ENCODE results near the gene CD207. TPM values are rescaled to one million over a fixed set of nuclear protein-coding genes. Genes with fewer than 3 reads are reported as not detected.

The CD207 gene
- polyA plus RNA-seq, 3 donors, result 0.05 TPM; not detected in 2

GRCh38 chr2:70820499-70820898 lies 15.1 kb downstream of the CD207 start, which contains the start of gene CLEC4F:
Gene CLEC4F (minus strand): TSS chr2:70820599. CDS start chr2:70820523, 76 bp downstream.
- Histone ChIP-seq H3K4me3 (replicated peaks in 1 of 3; ENCODE audit: low read depth in 2 of 3, low read length in 3 of 3) (peak within 1 kb of the TSS in 2 of 3 experiments; percentile 8 to 36), H3K9me3 (replicated peaks in 1 of 2; ENCODE audit: control insufficient read depth in 1 of 2, insufficient read depth in 1 of 2, low read length in 2 of 2) (no peaks in the 10 kb centered on the region), H4K20me1 (ENCODE audit: insufficient read depth, low read length) (no peaks in the 10 kb centered on the region), H3K36me3 (replicated peaks in 1 of 2; ENCODE audit: control insufficient read depth in 1 of 2, insufficient read depth in 2 of 2, low read length in 2 of 2) (no peaks in the 10 kb centered on the region), H3K27me3 (ENCODE audit: control insufficient read depth in 2 of 2, insufficient read depth in 2 of 2, low read length in 2 of 2) (no peaks in the 10 kb centered on the region), H3K79me2 (ENCODE audit: insufficient read depth, low read length) (no peaks in the 10 kb centered on the region), H2AFZ (ENCODE audit: insufficient read depth, low read depth, low read length, poor library complexity, severe bottlenecking) (no peak within 1 kb of the TSS), H3K4me1 (ENCODE audit: control insufficient read depth in 1 of 2, insufficient read depth in 2 of 2, low read length in 2 of 2) (peaks cover 11 to 33% of the 10 kb centered on the region in 2 donors), H3K4me2 (replicated peaks; ENCODE audit: extremely low read depth, low read length, poor library complexity, severe bottlenecking) (peak within 1 kb of the TSS; percentile 20), H3K27ac (ENCODE audit: low read depth in 1 of 2, low read length in 2 of 2) (no peak within 1 kb of the TSS), H3K9ac (ENCODE audit: insufficient read depth, low read length, poor library complexity, severe bottlenecking) (no peak within 1 kb of the TSS)
- no peak for DNase-seq
- TF ChIP-seq CTCF (IDR thresholded peaks at IDR 0.05), result no peak
- H3K4me1 Mint-ChIP-seq, result peaks cover 12% of the 10 kb centered on the region
- intact Hi-C loops (cut with micrococcal nuclease), result no loop called here
- no peak within 1 kb of the TSS for H3K27ac Mint-ChIP-seq
- no peaks in the 10 kb centered on the region for H3K9me3 Mint-ChIP-seq
- WGBS (ENCODE audit: insufficient coverage), result 96% methylated on average over 5 of the region's 7 CpGs
- H3K36me3 Mint-ChIP-seq, result no peaks in the 10 kb centered on the region
- peak within 1 kb of the TSS in 1 of 2 donors; percentile 40 for H3K4me3 Mint-ChIP-seq
- H3K27me3 Mint-ChIP-seq (ENCODE audit: low read depth in 3 of 3), result peaks cover 8 to 16% (median 10%) of the 10 kb centered on the region in 3 donors

- Mint-ChIP-seq H3K4me1 (no peaks in the 10 kb centered on the region), H3K36me3 (no peaks in the 10 kb centered on the region), H3K9me3 (peaks cover 0 to 2% (median 0%) of the 10 kb centered on the region in 7 donors), H3K4me3 (no peak overlapping the region), H3K27me3 (ENCODE audit: low read depth in 3 of 3) (peaks cover 9 to 32% (median 18%) of the 10 kb centered on the region in 3 donors), H3K27ac (no peak overlapping the region)
- no peak for DNase-seq
- H3K36me3 ChIP-seq (replicated peaks in 1 of 2; ENCODE audit: control insufficient read depth in 1 of 2, insufficient read depth in 2 of 2, low read length in 2 of 2), result no peaks in the 10 kb centered on the region
- 93% methylated on average over 3 of the region's 3 CpGs for WGBS (ENCODE audit: insufficient coverage)
- H3K9me3 ChIP-seq (replicated peaks in 1 of 2; ENCODE audit: control insufficient read depth in 1 of 2, insufficient read depth in 1 of 2, low read length in 2 of 2), result no peaks in the 10 kb centered on the region
- H2AFZ ChIP-seq (ENCODE audit: insufficient read depth, low read depth, low read length, poor library complexity, severe bottlenecking), result no peak overlapping the region
- no peaks in the 10 kb centered on the region for H3K79me2 ChIP-seq (ENCODE audit: insufficient read depth, low read length)
- peaks cover 0 to 6% of the 10 kb centered on the region in 2 donors for H3K4me1 ChIP-seq (ENCODE audit: control insufficient read depth in 1 of 2, insufficient read depth in 2 of 2, low read length in 2 of 2)
- H3K9ac ChIP-seq (ENCODE audit: insufficient read depth, low read length, poor library complexity, severe bottlenecking), result no peak overlapping the region
- H3K4me3 ChIP-seq (replicated peaks in 1 of 3; ENCODE audit: low read depth in 2 of 3, low read length in 3 of 3), result no peak overlapping the region
- H3K4me2 ChIP-seq (replicated peaks; ENCODE audit: extremely low read depth, low read length, poor library complexity, severe bottlenecking), result no peak overlapping the region
- H3K27ac ChIP-seq (ENCODE audit: low read depth in 1 of 2, low read length in 2 of 2), result no peak overlapping the region
- H3K27me3 ChIP-seq (ENCODE audit: control insufficient read depth in 2 of 2, insufficient read depth in 2 of 2, low read length in 2 of 2), result no peaks in the 10 kb centered on the region
- no peak for TF ChIP-seq CTCF (IDR thresholded peaks at IDR 0.05)
- intact Hi-C loops (cut with micrococcal nuclease), result no loop called here
- no peaks in the 10 kb centered on the region for H4K20me1 ChIP-seq (ENCODE audit: insufficient read depth, low read length)
Observed at GRCh38 chr2:70817284-70817954, 18.2 kb downstream of the CD207 start.
